Central memory CD4-positive, alpha-beta T cell (primary cell): ENCODE results near the gene MBNL3.
"Not testable (repeated sequence)": the region's sequence is repeated elsewhere in the genome, so short reads cannot be mapped to it uniquely, and the experiment has no call there.

ENCODE experiments used
- DNase-seq: peaks from one replicate; pipeline ENCODE4 v3.0.0; 2022

The MBNL3 gene

GRCh38 chrX:132367984-132368383, 120.9 kb downstream of the MBNL3 start:
- DNase-seq, result no peak

- DNase-seq, result no peak
Measured at GRCh38 chrX:132367314-132367713, 121.5 kb downstream of the MBNL3 start.

DNA sequence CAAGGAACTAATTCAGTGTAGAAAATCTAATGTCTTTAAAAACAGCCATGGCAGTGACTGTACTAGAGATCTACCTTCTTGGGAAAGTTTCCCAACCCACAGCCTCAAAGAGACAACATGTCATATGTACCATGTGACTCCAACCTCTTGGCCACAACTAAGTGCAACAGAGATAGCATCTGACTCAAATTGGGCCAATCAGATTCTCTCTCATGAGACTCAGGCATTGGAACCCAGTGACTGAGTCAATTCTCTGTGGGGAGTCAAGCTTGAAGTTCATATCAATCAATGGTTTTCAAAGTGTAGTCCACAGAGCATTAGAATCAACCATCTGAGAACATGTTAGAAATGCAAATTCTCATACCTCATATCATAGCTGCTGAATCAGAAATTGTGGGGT, 123.3 kb downstream of the MBNL3 start:
- DNase-seq, result no peak

DNA sequence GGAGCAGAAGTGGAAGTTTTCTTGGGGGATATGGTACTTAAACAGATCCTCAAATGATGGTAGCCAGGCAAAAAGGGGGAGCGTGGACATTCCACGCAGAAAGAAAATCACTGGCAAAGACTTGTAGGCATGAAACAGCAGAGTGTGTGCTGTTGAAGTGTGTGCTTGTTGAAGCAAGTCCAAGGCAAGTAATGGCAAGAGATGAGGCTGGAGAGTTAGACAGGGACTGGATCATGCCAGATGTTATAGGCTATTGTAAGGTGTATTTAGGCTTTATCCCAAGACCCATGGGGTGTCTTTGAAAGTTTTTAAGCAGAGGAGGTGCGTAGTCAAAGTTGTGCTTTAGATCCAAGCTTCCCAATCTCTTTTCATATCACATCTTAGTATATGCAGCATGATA, 124.5 kb downstream of the MBNL3 start:
- no peak for DNase-seq

DNA sequence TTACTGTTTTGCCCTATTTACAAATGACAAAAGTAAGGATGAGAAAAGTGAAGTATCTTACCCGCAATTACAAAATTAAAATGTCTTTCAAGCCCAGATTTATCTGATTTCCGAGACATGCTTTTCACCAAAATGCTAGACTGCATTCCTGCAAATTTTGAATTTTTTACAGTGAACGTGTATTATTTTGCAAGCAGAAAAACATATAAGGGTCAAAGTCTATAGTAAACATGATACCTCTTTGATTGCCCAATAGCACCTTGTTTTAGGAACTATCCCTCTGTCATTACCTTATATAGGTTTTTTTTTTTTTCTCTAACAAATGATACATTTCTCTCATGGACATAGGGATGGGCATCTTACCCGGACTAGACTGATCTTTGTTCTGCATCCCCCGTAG, 135.4 kb downstream of the MBNL3 start:
- DNase-seq, result no peak

GRCh38 chrX:132336172-132336571, 152.7 kb downstream of the MBNL3 start:
- no peak for DNase-seq

DNA sequence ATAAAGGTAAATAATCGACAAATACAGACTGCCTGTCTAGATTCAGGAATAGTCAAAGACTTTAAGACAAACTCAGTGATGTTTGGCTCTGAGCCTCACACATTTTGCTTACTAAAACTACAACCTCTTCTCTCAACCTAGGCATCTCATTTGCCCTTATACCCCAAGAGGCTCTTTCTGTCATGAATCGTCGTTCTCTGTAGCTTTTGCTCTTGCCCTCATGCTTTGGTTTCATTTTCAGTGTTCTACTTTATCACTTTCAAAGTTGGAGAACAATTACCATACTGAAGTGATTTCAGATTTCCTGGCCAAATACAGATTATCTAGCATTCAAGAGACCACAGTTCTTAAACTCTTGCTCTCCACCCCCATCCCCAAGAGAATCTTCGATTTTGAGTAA, 155.5 kb downstream of the MBNL3 start:
- DNase-seq, result no peak

DNA sequence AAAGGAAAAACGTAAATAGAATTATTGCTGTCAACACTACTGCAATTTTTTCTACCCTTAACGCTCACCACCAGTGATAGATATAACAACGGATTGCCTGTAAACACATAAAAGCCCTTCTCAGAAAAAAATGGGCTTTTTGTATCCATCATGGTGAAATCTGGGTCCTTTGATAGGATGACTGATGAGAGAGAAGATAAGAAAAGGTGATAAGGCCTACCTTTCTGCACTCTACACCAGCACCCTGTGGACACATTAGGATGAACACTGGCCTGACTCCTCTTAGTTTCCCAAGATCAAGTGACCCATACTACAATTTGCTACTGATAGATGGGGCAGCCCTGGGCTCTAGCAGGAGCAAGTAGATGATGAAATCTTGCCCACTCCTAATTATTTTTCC, 157.3 kb downstream of the MBNL3 start:
- no peak for DNase-seq

GRCh38 chrX:132331000-132331399, 157.8 kb downstream of the MBNL3 start:
- no peak for DNase-seq

DNA sequence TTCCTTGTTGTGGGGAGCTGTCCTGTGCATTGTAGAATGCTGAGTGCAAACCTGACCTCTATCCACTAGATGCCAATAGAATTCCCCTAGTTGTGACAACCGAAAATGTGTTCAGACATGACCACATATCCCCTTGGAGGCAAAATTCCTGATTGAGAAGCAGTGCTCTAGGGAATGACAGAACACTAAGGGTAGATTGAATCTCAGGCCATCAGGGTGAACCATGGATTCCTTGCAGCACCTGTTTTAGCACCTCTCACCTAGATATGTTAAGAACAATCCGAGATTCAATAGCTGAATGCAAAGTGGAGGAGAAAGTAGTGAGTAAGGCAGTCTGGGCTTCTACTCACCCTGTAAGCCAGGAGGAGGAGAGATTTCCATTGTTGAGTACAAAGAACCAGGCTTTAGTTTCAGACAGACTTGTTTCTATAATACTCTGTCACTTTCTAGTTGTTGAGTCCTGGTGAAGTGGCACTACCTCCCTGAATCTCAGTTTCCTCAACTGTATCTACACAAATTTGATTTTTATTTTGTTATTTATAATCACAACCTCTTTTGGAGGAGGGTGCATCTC, 158.6 kb downstream of the MBNL3 start:
- no peak for DNase-seq

DNA sequence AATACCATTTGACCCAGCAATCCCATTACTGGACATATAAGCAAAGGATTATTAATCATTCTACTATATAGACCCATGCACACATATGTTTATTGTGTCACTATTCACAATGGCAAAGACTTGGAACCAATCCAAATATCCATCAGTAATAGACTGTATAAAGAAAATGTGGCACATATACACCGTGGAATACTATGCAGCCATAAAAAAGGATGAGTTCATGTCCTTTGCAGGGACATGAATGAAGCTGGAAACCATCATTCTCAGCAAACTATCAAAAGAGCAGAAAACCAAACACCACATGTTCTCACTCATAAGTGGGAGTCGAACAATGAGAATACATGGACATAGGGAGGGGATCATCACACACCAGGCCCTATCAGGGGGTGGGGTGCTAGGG, 161.9 kb downstream of the MBNL3 start:
- not testable (repeated sequence) for DNase-seq
